B cell (primary cell): ENCODE results near the gene NOTCH1.

ENCODE experiments used
- EZH2 ChIP-seq: IDR thresholded peaks from 2 replicates; pipeline ENCODE4 v1.6.1; 2012; ENCODE audit warnings: borderline replicate concordance, low read depth, mild to moderate bottlenecking, moderate library complexity, low read length; ENCODE audit not compliant: insufficient read depth, poor library complexity, severe bottlenecking
- TF ChIP-seq, protein P1 (sequence below): fragments of 200-600 bp; IDR thresholded peaks from one replicate; pipeline ENCODE4 v1.8.0; 2022; ENCODE audit warnings: antibody characterized with exemption, mild to moderate bottlenecking

DNA sequence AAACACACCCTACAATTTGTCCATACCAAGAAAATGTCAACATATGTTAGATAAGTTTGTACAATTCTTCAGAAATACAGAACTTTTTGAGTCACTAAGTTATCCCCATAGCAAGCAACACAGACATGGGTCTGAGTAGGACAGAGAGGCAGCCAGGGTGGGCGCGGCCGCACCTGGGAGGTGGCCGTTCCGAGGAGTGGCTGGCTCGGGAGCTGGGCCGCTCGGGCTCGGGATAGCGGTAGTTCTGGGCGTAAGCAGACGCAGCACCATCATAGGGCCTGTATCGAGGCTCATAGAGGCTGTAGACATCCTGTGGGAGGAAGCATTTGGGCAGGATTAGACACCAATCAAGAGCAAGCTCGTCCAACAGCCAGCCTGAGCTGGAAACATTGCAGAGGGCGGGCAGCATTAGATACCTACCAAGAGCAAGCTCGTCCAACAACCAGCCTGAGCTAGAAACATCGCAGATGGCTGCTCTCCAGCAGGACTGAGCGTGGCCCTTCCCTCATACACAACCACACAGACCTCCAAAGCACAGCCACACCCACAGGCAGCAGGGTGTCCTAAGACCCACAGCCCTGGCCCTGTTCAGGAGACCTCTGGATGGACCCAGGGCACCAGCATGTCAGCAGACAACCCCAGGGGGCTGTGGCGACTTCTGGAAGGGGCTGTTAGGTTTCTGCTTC, 73.9 kb downstream of the NOTCH1 start:
- TF ChIP-seq, protein P1, sequence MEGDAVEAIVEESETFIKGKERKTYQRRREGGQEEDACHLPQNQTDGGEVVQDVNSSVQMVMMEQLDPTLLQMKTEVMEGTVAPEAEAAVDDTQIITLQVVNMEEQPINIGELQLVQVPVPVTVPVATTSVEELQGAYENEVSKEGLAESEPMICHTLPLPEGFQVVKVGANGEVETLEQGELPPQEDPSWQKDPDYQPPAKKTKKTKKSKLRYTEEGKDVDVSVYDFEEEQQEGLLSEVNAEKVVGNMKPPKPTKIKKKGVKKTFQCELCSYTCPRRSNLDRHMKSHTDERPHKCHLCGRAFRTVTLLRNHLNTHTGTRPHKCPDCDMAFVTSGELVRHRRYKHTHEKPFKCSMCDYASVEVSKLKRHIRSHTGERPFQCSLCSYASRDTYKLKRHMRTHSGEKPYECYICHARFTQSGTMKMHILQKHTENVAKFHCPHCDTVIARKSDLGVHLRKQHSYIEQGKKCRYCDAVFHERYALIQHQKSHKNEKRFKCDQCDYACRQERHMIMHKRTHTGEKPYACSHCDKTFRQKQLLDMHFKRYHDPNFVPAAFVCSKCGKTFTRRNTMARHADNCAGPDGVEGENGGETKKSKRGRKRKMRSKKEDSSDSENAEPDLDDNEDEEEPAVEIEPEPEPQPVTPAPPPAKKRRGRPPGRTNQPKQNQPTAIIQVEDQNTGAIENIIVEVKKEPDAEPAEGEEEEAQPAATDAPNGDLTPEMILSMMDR: no peak
- TF ChIP-seq EZH2: no peak
